Keratinocyte (primary cell): ENCODE data around the gene RGPD5. TPM values are rescaled to one million over a fixed set of nuclear protein-coding genes. Genes with fewer than 3 reads are reported as not detected.
"Not testable (repeated sequence)": the region's sequence is repeated elsewhere in the genome, so short reads cannot be mapped to it uniquely, and the experiment has no call there.

Source experiments
- DNase-seq: peaks from one replicate; pipeline ENCODE4 v3.0.0-alpha.2; 2011; ENCODE audit warnings: low read depth, missing footprints, low spot score
- FAIRE-seq: peaks from 2 replicates; lab custom pipeline; 2011; peaks lifted over from hg19 to GRCh38; lab: Jason Lieb, UNC
- H2AFZ ChIP-seq: 2 replicates; pipeline ENCODE4 v1.6.0; 2012; ENCODE audit warnings: low read length, control low read depth, inconsistent platforms; ENCODE audit not compliant: control insufficient read depth
- H3K27ac ChIP-seq: 2 replicates; pipeline ENCODE4 v1.5.1; 2011; ENCODE audit warnings: low read length; ENCODE audit not compliant: control insufficient read depth, insufficient read depth
- H3K27me3 ChIP-seq: 3 replicates; pipeline ENCODE4 v1.6.0; 2011; ENCODE audit warnings: low read length; ENCODE audit not compliant: control insufficient read depth, insufficient read depth; ENCODE audit errors: extremely low read depth
- H3K36me3 ChIP-seq, 2 experiments: 2 replicates in 1 of 2; 3 replicates in 1 of 2; pipeline ENCODE4 v1.5.1; 2011; ENCODE audit warnings: low read length in 2 of 2, mild to moderate bottlenecking in 1 of 2; ENCODE audit not compliant: control insufficient read depth in 2 of 2, insufficient read depth in 2 of 2; ENCODE audit errors: extremely low read depth in 1 of 2
- H3K4me1 ChIP-seq: 3 replicates; pipeline ENCODE4 v1.5.1; 2011; ENCODE audit warnings: low read length; ENCODE audit not compliant: control insufficient read depth, insufficient read depth; ENCODE audit errors: extremely low read depth
- H3K4me2 ChIP-seq: 3 replicates; pipeline ENCODE4 v1.6.0; 2011; ENCODE audit warnings: low read depth, low read length; ENCODE audit not compliant: control insufficient read depth, insufficient read depth; ENCODE audit errors: extremely low read depth
- H3K4me3 ChIP-seq, 3 experiments: fragments of 200-600 bp in 1 of 3; sonication (generic) in 1 of 3; 2 replicates in 2 of 3; 3 replicates in 1 of 3; pipeline ENCODE4 v1.5.1; 2011 to 2016; ENCODE audit warnings: low read length in 3 of 3, mild to moderate bottlenecking in 3 of 3, control low read depth in 2 of 3, inconsistent platforms in 1 of 3, low read depth in 1 of 3, mixed read lengths in 1 of 3, mixed run types in 1 of 3, moderate library complexity in 1 of 3; ENCODE audit not compliant: control insufficient read depth in 2 of 3, insufficient read depth in 2 of 3; ENCODE audit errors: extremely low read depth in 1 of 3
- H3K79me2 ChIP-seq: 2 replicates; pipeline ENCODE4 v1.6.0; 2012; ENCODE audit warnings: low read length; ENCODE audit not compliant: control insufficient read depth, insufficient read depth
- H3K9ac ChIP-seq: 3 replicates; pipeline ENCODE4 v1.6.0; 2011; ENCODE audit warnings: low read length; ENCODE audit not compliant: control insufficient read depth, insufficient read depth; ENCODE audit errors: extremely low read depth
- H3K9me1 ChIP-seq: 3 replicates; pipeline ENCODE4 v1.6.0; 2011; ENCODE audit warnings: low read length; ENCODE audit not compliant: control insufficient read depth, insufficient read depth; ENCODE audit errors: extremely low read depth
- H3K9me3 ChIP-seq: 2 replicates; pipeline ENCODE4 v1.5.1; 2012; ENCODE audit warnings: low read depth, low read length; ENCODE audit not compliant: control insufficient read depth
- H4K20me1 ChIP-seq: 3 replicates; pipeline ENCODE4 v1.6.0; 2011; ENCODE audit warnings: low read length; ENCODE audit not compliant: control insufficient read depth, insufficient read depth; ENCODE audit errors: extremely low read depth
- dilution Hi-C: fragments of 300-500 bp; cut with MboI; formaldehyde crosslinking; loops from one replicate; pipeline ENCODE4 v1.7.0; 2020; ENCODE audit warnings: low sequenced_read_pairs; ENCODE audit not compliant: extremely low pct_ligation_motif_present
- polyA plus RNA-seq, 5 experiments: library from polyadenylated mRNA; depleted of rRNA in 3 of 5; stranded (reverse) in 3 of 5; stranded (forward) in 1 of 5; unstranded in 1 of 5; fragments of >200 nt; gene quantifications; 1 replicate in 1 of 5; 2 replicates in 3 of 5; 3 replicates in 1 of 5; pipeline versions ENCODE4 v1.2.1 to v1.2.3, GENCODE V29; 2011 to 2012; ENCODE audit warnings: missing spikeins in 2 of 5, low read depth in 1 of 5, low replicate concordance in 1 of 5

Gene RGPD5
- polyA plus RNA-seq, 1 donor (not counting 4 experiments of a cell fraction or from before 2014, with no cell fraction given) = 8.8 TPM

DNA sequence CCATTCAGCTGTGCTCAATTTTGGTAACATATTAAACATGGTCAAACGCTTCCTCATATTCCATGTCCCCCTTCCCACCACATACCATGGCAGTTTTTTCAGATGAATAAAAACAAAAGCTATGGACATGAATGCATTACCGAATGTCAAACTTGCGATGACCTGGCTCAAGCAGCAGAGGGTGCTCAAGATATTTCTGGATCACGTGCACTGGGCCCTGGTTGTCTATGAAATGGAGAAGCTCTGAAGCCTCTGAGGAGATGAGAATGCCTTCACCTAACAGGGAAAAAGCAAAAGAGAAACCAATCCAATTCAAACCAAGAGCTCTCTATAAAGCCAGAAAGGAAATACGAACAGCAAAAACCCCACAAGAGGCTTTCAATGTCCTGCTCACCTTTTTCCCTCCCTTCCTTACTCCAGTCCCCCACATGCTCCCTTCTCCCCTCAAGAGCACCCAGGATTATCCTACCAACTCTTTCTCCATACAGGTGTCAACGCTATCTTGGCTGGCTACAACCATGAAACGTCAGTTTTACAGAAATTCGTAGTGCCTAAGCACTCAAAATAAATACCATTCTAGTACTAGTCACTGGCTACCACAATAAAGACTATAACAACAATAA is 77.1 kb downstream of the RGPD5 start:
- H3K9me3 ChIP-seq, H3K27me3 ChIP-seq, dilution Hi-C loops, H3K4me1 ChIP-seq, H2AFZ ChIP-seq, H3K9me1 ChIP-seq, H3K79me2 ChIP-seq, H3K4me2 ChIP-seq, H3K4me3 ChIP-seq, DNase-seq, H3K9ac ChIP-seq, H3K27ac ChIP-seq, H3K36me3 ChIP-seq, H4K20me1 ChIP-seq: not testable (repeated sequence)
- FAIRE-seq = peak; percentile 43

DNA sequence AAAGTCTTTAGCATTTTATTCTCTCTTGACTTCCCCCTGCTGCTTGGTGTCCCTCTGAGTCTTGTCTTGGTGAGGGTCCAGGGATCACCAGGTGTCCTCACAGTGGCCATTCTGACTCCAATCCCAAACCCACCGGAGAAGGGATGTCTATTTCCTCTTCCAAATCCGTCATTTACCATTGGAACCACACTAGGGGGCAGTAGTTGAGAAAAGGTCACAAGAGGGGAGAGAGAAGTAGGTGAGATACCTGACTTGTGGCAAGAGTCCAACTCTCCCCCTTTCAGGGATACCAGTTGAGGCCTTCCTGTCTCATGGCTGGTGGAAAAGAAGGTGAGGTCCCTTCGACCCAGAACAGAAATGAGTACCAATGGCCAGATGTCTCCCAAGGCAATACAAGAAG is 82.5 kb downstream of the RGPD5 start:
- H3K27me3 ChIP-seq, FAIRE-seq, H3K4me2 ChIP-seq, H3K79me2 ChIP-seq, H3K9me1 ChIP-seq, H3K27ac ChIP-seq, H3K9ac ChIP-seq, H2AFZ ChIP-seq, DNase-seq, H3K36me3 ChIP-seq, H3K4me3 ChIP-seq, dilution Hi-C loops, H3K9me3 ChIP-seq, H4K20me1 ChIP-seq, H3K4me1 ChIP-seq: not testable (repeated sequence)

- H4K20me1 ChIP-seq, dilution Hi-C loops, H3K4me1 ChIP-seq, H3K36me3 ChIP-seq, H3K4me3 ChIP-seq, H2AFZ ChIP-seq, H3K9me3 ChIP-seq, H3K9me1 ChIP-seq, H3K9ac ChIP-seq, DNase-seq, H3K27ac ChIP-seq, H3K79me2 ChIP-seq, H3K27me3 ChIP-seq, H3K4me2 ChIP-seq, FAIRE-seq: not testable (repeated sequence)
Observed at GRCh38 chr2:109882112-109882511, 88.0 kb downstream of the RGPD5 start.

DNA sequence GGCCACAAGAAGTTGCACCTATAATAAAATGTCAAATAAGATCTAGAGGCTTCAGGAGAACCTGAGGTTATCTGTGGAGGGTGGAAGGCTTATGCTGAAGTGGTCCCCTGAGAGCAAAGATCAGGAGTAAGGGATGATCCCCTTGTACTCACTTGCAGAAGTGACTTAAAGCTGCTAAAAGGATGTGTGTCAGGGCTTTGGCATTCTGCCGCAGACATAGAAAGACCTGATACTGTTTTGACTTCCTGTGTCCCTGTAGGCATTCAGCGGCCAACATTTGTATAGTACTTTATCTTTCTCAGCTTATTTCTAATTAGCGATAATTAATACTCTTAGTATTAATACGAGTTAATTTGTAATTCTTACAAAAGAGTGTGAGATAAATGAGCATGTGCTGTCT is 94.3 kb downstream of the RGPD5 start:
- H3K4me2 ChIP-seq, H3K27ac ChIP-seq, DNase-seq, FAIRE-seq, H3K4me3 ChIP-seq, H3K4me1 ChIP-seq, H3K79me2 ChIP-seq, H3K9me1 ChIP-seq, H3K36me3 ChIP-seq, H2AFZ ChIP-seq, H4K20me1 ChIP-seq, H3K9me3 ChIP-seq, H3K27me3 ChIP-seq, dilution Hi-C loops, H3K9ac ChIP-seq: not testable (repeated sequence)

GRCh38 chr2:109889909-109890308 is 95.8 kb downstream of the RGPD5 start:
- H3K27me3 ChIP-seq, H3K36me3 ChIP-seq, FAIRE-seq, H3K79me2 ChIP-seq, dilution Hi-C loops, H2AFZ ChIP-seq, H3K9ac ChIP-seq, H3K9me1 ChIP-seq, H3K4me1 ChIP-seq, DNase-seq, H3K27ac ChIP-seq, H4K20me1 ChIP-seq, H3K9me3 ChIP-seq, H3K4me3 ChIP-seq, H3K4me2 ChIP-seq: not testable (repeated sequence)
